ENCODE measurements around the gene ARAP3.

- TF ChIP-seq GATA2 (IDR thresholded peaks at IDR 0.05; ENCODE audit: low read depth, low read length) = no peak
- TF ChIP-seq GATA3 (IDR thresholded peaks at IDR 0.05; ENCODE audit: low read depth, low read length) = no peak
Measured at GRCh38 chr5:141665995-141666940, 15.8 kb downstream of the ARAP3 start.

All from SH-SY5Y (cell line).